ENCODE results near the gene SRSF9.

The SRSF9 gene

GRCh38 chr12:120455302-120455701 is 14.2 kb downstream of the SRSF9 start:
- no peak for TF ChIP-seq SIN3A (IDR thresholded peaks at IDR 0.05; ENCODE audit: borderline replicate concordance, insufficient read depth, low read length)
- TF ChIP-seq REST (IDR thresholded peaks at IDR 0.05; ENCODE audit: insufficient read depth in 1 of 2, low read depth in 2 of 2, low read length in 2 of 2) = no peak
- no peak for TF ChIP-seq FOXP2 (optimal IDR thresholded peaks at IDR 0.05; ENCODE audit: borderline replicate concordance, extremely low read depth, extremely low read length, insufficient read depth)
- TF ChIP-seq POLR2AphosphoS5 (IDR thresholded peaks at IDR 0.05; ENCODE audit: low read depth, low read length) = no peak
- TF ChIP-seq TAF1 (IDR thresholded peaks at IDR 0.05; ENCODE audit: borderline replicate concordance, insufficient read depth, low read length) = no peak

- TF ChIP-seq SIN3A (IDR thresholded peaks at IDR 0.05; ENCODE audit: borderline replicate concordance, insufficient read depth, low read length) (no peak), FOXP2 (optimal IDR thresholded peaks at IDR 0.05; ENCODE audit: borderline replicate concordance, extremely low read depth, extremely low read length, insufficient read depth) (no peak), TAF1 (IDR thresholded peaks at IDR 0.05; ENCODE audit: borderline replicate concordance, insufficient read depth, low read length) (no peak), REST (IDR thresholded peaks at IDR 0.05; ENCODE audit: insufficient read depth in 1 of 2, low read depth in 2 of 2, low read length in 2 of 2) (no peak), POLR2AphosphoS5 (IDR thresholded peaks at IDR 0.05; ENCODE audit: low read depth, low read length) (no peak)
These were observed 15.6 kb downstream of the SRSF9 start for GRCh38 chr12:120453977-120454376.

GRCh38 chr12:120453060-120453750 is 16.3 kb downstream of the SRSF9 start:
- TF ChIP-seq POLR2AphosphoS5 (IDR thresholded peaks at IDR 0.05; ENCODE audit: low read depth, low read length) (no peak), FOXP2 (optimal IDR thresholded peaks at IDR 0.05; ENCODE audit: borderline replicate concordance, extremely low read depth, extremely low read length, insufficient read depth) (no peak), REST (IDR thresholded peaks at IDR 0.05; ENCODE audit: insufficient read depth in 1 of 2, low read depth in 2 of 2, low read length in 2 of 2) (no peak), SIN3A (IDR thresholded peaks at IDR 0.05; ENCODE audit: borderline replicate concordance, insufficient read depth, low read length) (no peak)

GRCh38 chr12:120447992-120448391 is 21.6 kb downstream of the SRSF9 start:
- TF ChIP-seq SIN3A (IDR thresholded peaks at IDR 0.05; ENCODE audit: borderline replicate concordance, insufficient read depth, low read length) = no peak
- TF ChIP-seq REST (IDR thresholded peaks at IDR 0.05; ENCODE audit: insufficient read depth in 1 of 2, low read depth in 2 of 2, low read length in 2 of 2) = no peak

Measured in PFSK-1 (cell line).